Measurements from ENCODE around the gene PLEKHM3. TPM values are rescaled to one million over a fixed set of nuclear protein-coding genes. Genes with fewer than 3 reads are reported as not detected.

Gene PLEKHM3
- total and polyA plus RNA-seq, 2 of the 4 experiments (the other 2 are of a cell fraction), result 2.4 to 11.3 TPM

GRCh38 chr2:207883002-207883780 is 142.1 kb downstream of the PLEKHM3 start:
- no peaks in the 10 kb centered on the region for H3K79me1 ChIP-seq (ENCODE audit: low read depth in 1 of 2, low read length in 2 of 2)
- H4K5ac ChIP-seq (ENCODE audit: low read depth, low read length), result no peak overlapping the region
- no peak overlapping the region for H3K27ac ChIP-seq (ENCODE audit: insufficient read depth, low read length)
- no peak overlapping the region for H3K56ac ChIP-seq (ENCODE audit: extremely low read depth, insufficient read depth, low read length)
- H4K91ac ChIP-seq (ENCODE audit: insufficient read depth, low read depth, low read length), result no peak overlapping the region
- no peak overlapping the region for H3K4ac ChIP-seq (ENCODE audit: low read depth, low read length)
- no CpG with 5 or more reads among the region's 6 CpGs for WGBS, 2 experiments (ENCODE audit: extremely low coverage in 2 of 2, insufficient read length in 1 of 2)
- no peak overlapping the region for H2BK20ac ChIP-seq (ENCODE audit: low read depth, low read length)
- H2BK5ac ChIP-seq (ENCODE audit: low read depth, low read length, poor library complexity, severe bottlenecking), result no peak overlapping the region
- no peaks in the 10 kb centered on the region for H3K27me3 ChIP-seq (ENCODE audit: control insufficient read depth, insufficient read depth, low read length)
- no peak overlapping the region for H2AK5ac ChIP-seq (ENCODE audit: low read depth, low read length)
- H2BK120ac ChIP-seq (ENCODE audit: low read depth, low read length), result no peak overlapping the region
- ChIA-PET CTCF (no interaction called here), POLR2A (ENCODE audit: unreplicated experiment) (no interaction called here)
- no peak overlapping the region for H3K9ac ChIP-seq (ENCODE audit: low read depth, low read length)
- dilution Hi-C loops (cut with HindIII; ENCODE audit: low sequenced_read_pairs, unreplicated experiment), result no loop called here
- TF ChIP-seq NFE2L2 (IDR thresholded peaks at IDR 0.05; ENCODE audit: low read depth, low read length) (no peak), RCOR1 (IDR thresholded peaks at IDR 0.05; ENCODE audit: insufficient replicate concordance, low read length) (no peak), CEBPB (IDR thresholded peaks at IDR 0.05; ENCODE audit: low read depth, low read length) (no peak)
- TF ChIP-seq, protein P1, sequence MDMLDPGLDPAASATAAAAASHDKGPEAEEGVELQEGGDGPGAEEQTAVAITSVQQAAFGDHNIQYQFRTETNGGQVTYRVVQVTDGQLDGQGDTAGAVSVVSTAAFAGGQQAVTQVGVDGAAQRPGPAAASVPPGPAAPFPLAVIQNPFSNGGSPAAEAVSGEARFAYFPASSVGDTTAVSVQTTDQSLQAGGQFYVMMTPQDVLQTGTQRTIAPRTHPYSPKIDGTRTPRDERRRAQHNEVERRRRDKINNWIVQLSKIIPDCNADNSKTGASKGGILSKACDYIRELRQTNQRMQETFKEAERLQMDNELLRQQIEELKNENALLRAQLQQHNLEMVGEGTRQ (IDR thresholded peaks at IDR 0.05; ENCODE audit: low read depth, low read length), result no peak
- TF ChIP-seq, protein P2, sequence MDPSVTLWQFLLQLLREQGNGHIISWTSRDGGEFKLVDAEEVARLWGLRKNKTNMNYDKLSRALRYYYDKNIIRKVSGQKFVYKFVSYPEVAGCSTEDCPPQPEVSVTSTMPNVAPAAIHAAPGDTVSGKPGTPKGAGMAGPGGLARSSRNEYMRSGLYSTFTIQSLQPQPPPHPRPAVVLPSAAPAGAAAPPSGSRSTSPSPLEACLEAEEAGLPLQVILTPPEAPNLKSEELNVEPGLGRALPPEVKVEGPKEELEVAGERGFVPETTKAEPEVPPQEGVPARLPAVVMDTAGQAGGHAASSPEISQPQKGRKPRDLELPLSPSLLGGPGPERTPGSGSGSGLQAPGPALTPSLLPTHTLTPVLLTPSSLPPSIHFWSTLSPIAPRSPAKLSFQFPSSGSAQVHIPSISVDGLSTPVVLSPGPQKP (IDR thresholded peaks at IDR 0.05; ENCODE audit: borderline replicate concordance, low read depth, low read length), result no peak
- ATAC-seq (ENCODE audit: low read depth), result no peak
- H3K18ac ChIP-seq (ENCODE audit: low read depth, low read length), result no peak overlapping the region
- no peaks in the 10 kb centered on the region for H3K36me3 ChIP-seq (ENCODE audit: control insufficient read depth, insufficient read depth, low read length)
- H2AK9ac ChIP-seq (replicated peaks; ENCODE audit: low read depth, low read length, poor library complexity), result no peak overlapping the region
- no peak overlapping the region for H2BK15ac ChIP-seq (ENCODE audit: low read depth, low read length)
- no peak overlapping the region for H4K8ac ChIP-seq (ENCODE audit: low read depth in 2 of 2, low read length in 2 of 2)
- in situ Hi-C loops (cut with MboI; ENCODE audit: low sequenced_read_pairs), result no loop called here
- intact Hi-C loops (cut with micrococcal nuclease), result no loop called here
- H2AFZ ChIP-seq (replicated peaks; ENCODE audit: low read length, poor library complexity), result no peak overlapping the region
- no peak overlapping the region for H3K23ac ChIP-seq (ENCODE audit: low read depth, low read length)
- no peak for DNase-seq
- no peak overlapping the region for H3K4me3 ChIP-seq (ENCODE audit: insufficient read depth, low read depth, low read length)
- H3K9me3 ChIP-seq (ENCODE audit: control insufficient read depth, insufficient read depth, low read length), result no peaks in the 10 kb centered on the region
- no peak overlapping the region for H3K14ac ChIP-seq (replicated peaks; ENCODE audit: low read depth, low read length)
- H3K9me1 ChIP-seq (ENCODE audit: insufficient read depth, low read length), result no peaks in the 10 kb centered on the region
- no peak overlapping the region for H3K4me2 ChIP-seq (ENCODE audit: low read depth, low read length)
- H3K4me1 ChIP-seq (ENCODE audit: control insufficient read depth, insufficient read depth, low read length), result peaks cover 2% of the 10 kb centered on the region; the same call in 1 of the 2 replicates
- BruUV-seq (replicated peaks), result no TSS peak
- H4K20me1 ChIP-seq (ENCODE audit: insufficient read depth, low read length), result no peaks in the 10 kb centered on the region

Measured in IMR-90 (cell line).